ENCODE results near the gene EVX1.

GRCh38 chr7:27198138-27198841, 44.3 kb upstream of the EVX1 start:
- TF ChIP-seq CTCF (CRISPR knock-in tag; IDR thresholded peaks at IDR 0.05): no peak
- no peak for TF ChIP-seq POLR2AphosphoS5 (IDR thresholded peaks at IDR 0.05; ENCODE audit: low read depth, low read length)
- TF ChIP-seq ZNF501 (CRISPR knock-in tag; IDR thresholded peaks at IDR 0.05): no peak
- no peak for TF ChIP-seq TFE3 (CRISPR knock-in tag; IDR thresholded peaks at IDR 0.05)
- TF ChIP-seq MAZ (IDR thresholded peaks at IDR 0.05; ENCODE audit: borderline replicate concordance, low read depth, low read length): no peak
- no peak for TF ChIP-seq MAZ (CRISPR knock-in tag; IDR thresholded peaks at IDR 0.05; ENCODE audit: low read depth)
- TF ChIP-seq PRDM15 (CRISPR knock-in tag; IDR thresholded peaks at IDR 0.05): no peak
- no peak for TF ChIP-seq ZBTB26 (CRISPR knock-in tag; IDR thresholded peaks at IDR 0.05; ENCODE audit: borderline replicate concordance)
- TF ChIP-seq RFX5 (IDR thresholded peaks at IDR 0.05; ENCODE audit: low read depth, low read length): no peak
- no peak for TF ChIP-seq CCAR2 (optimal IDR thresholded peaks at IDR 0.05; ENCODE audit: low read depth, low read length)
- TF ChIP-seq EZH2 (conservative IDR thresholded peaks at IDR 0.05; ENCODE audit: low read depth, low read length): no peak
- TF ChIP-seq GPBP1L1 (CRISPR knock-in tag; IDR thresholded peaks at IDR 0.05): no peak
